Bronchial epithelial cell (primary cell): ENCODE data around the gene ITGAL. TPM values are rescaled to one million over a fixed set of nuclear protein-coding genes. Genes with fewer than 3 reads are reported as not detected.
A peak's percentile ranks its signal among the peaks of the same experiment; 100 is the strongest.

ENCODE experiments used
- DNase-seq: peaks from one replicate; pipeline ENCODE4 v3.0.0-alpha.2; 2010; ENCODE audit warnings: low read depth
- FAIRE-seq: peaks from 2 replicates; lab custom pipeline; 2011; peaks lifted over from hg19 to GRCh38; lab: Jason Lieb, UNC
- H3K27me3 ChIP-seq: 2 replicates; pipeline ENCODE4 v1.5.1; 2011; ENCODE audit warnings: low read length; ENCODE audit not compliant: control insufficient read depth, insufficient read depth
- H3K36me3 ChIP-seq: 2 replicates; pipeline ENCODE4 v1.5.1; 2011; ENCODE audit warnings: low read length; ENCODE audit not compliant: control insufficient read depth, insufficient read depth
- H3K4me3 ChIP-seq: 2 replicates; pipeline ENCODE4 v1.5.1; 2011; ENCODE audit warnings: mild to moderate bottlenecking, low read depth, low read length, control low read depth
- CTCF ChIP-seq: IDR thresholded peaks from 2 replicates; pipeline ENCODE4 v1.5.1; 2011; ENCODE audit warnings: mild to moderate bottlenecking, moderate library complexity, low read length, control low read depth, inconsistent platforms; ENCODE audit not compliant: insufficient read depth, severe bottlenecking
- total RNA-seq: library from RNA; depleted of rRNA; stranded (reverse); fragments of >200 nt; gene quantifications from 2 replicates; pipeline ENCODE4 v1.2.1, GENCODE V29; 2014

Gene ITGAL
- total RNA-seq = not detected in 2 replicates

- Histone ChIP-seq H3K4me3 (no peak within 1 kb of the TSS), H3K36me3 (no peaks in the 10 kb centered on the region), H3K27me3 (peaks cover 5% of the 10 kb centered on the region)
- DNase-seq (no peak), FAIRE-seq (no peak)
- TF ChIP-seq CTCF = no peak
Measured at GRCh38 chr16:30472328-30472942, at the start of gene ITGAL. Gene ITGAL (plus strand): TSS chr16:30472742. CDS start chr16:30472838, 96 bp downstream.

GRCh38 chr16:30428055-30428454 is 44.5 kb upstream of the ITGAL start:
- Histone ChIP-seq H3K27me3 (no peaks in the 10 kb centered on the region), H3K36me3 (peaks cover 11% of the 10 kb centered on the region), H3K4me3 (no peak overlapping the region)
- TF ChIP-seq CTCF = no peak
- FAIRE-seq (no peak), DNase-seq (no peak)

GRCh38 chr16:30429418-30429677 is 43.2 kb upstream of the ITGAL start:
- FAIRE-seq = no peak
- H3K36me3 ChIP-seq = peaks cover 6% of the 10 kb centered on the region
- H3K27me3 ChIP-seq = no peaks in the 10 kb centered on the region
- no peak for TF ChIP-seq CTCF
- H3K4me3 ChIP-seq = peak overlapping the region; percentile 80
- no peak for DNase-seq

- DNase-seq (peak; percentile 99), FAIRE-seq (peak; percentile 58)
- H3K27me3 ChIP-seq = no peaks in the 10 kb centered on the region
- H3K4me3 ChIP-seq = peak within 1 kb of the TSS; percentile 80
- peak; percentile 95 for TF ChIP-seq CTCF
- peaks cover 6% of the 10 kb centered on the region for H3K36me3 ChIP-seq
Measured at GRCh38 chr16:30429678-30430427, 42.7 kb upstream of the ITGAL start, which contains the start of gene DCTPP1. Gene DCTPP1 (minus strand): TSS chr16:30430030. CDS start chr16:30429980, 50 bp downstream.

GRCh38 chr16:30430428-30430970 is 42.0 kb upstream of the ITGAL start:
- FAIRE-seq = no peak
- no peak for DNase-seq
- H3K4me3 ChIP-seq = no peak overlapping the region

More at GRCh38 chr16:30430428-30430970, 42.0 kb upstream of the ITGAL start:
- Histone ChIP-seq H3K27me3 (no peaks in the 10 kb centered on the region), H3K36me3 (peaks cover 6% of the 10 kb centered on the region)
- no peak for TF ChIP-seq CTCF
